ENCODE results near the gene PUM1. TPM values are rescaled to one million over a fixed set of nuclear protein-coding genes. Genes with fewer than 3 reads are reported as not detected.
"Not testable (repeated sequence)": the region's sequence is repeated elsewhere in the genome, so short reads cannot be mapped to it uniquely, and the experiment has no call there.

Gene PUM1
- total RNA-seq, 6 experiments from 2014 or later, result 83.6 to 95.4 (median 90.8) TPM

DNA sequence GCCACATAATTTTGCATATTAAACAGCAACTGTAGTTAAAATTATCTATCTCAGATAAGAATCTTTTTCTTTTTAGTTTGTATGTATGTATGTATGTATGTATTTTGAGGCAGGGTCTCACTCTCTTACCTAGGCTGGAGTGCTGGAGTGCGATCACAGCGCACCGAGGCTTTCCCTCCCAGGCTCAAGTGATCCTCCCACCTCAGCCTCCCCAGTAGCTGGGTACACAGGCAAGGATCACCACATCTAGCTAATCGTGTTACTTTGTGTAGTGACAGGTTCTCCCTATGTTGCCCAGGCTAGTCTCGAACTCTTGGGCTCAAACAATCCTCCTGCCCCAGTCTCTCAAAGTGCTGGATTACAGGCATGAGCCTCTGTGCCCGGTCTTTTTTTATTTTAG is 30.5 kb upstream of the PUM1 start:
- Mint-ChIP-seq H3K36me3 (ENCODE audit: low read depth) (no peaks in the 10 kb centered on the region), H3K4me3 (no peak overlapping the region; the same call in 1 of the 2 replicates), H3K9me3 (no peaks in the 10 kb centered on the region), H3K27ac (peak overlapping the region; percentile 69), H3K27me3 (ENCODE audit: insufficient read depth) (no peaks in the 10 kb centered on the region; the same call in 1 of the 2 replicates), H3K4me1 (ENCODE audit: low read depth) (peaks cover 25% of the 10 kb centered on the region)
- TF ChIP-seq, protein P1, sequence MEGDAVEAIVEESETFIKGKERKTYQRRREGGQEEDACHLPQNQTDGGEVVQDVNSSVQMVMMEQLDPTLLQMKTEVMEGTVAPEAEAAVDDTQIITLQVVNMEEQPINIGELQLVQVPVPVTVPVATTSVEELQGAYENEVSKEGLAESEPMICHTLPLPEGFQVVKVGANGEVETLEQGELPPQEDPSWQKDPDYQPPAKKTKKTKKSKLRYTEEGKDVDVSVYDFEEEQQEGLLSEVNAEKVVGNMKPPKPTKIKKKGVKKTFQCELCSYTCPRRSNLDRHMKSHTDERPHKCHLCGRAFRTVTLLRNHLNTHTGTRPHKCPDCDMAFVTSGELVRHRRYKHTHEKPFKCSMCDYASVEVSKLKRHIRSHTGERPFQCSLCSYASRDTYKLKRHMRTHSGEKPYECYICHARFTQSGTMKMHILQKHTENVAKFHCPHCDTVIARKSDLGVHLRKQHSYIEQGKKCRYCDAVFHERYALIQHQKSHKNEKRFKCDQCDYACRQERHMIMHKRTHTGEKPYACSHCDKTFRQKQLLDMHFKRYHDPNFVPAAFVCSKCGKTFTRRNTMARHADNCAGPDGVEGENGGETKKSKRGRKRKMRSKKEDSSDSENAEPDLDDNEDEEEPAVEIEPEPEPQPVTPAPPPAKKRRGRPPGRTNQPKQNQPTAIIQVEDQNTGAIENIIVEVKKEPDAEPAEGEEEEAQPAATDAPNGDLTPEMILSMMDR (IDR thresholded peaks at IDR 0.05), result no peak
- no peak for DNase-seq

DNA sequence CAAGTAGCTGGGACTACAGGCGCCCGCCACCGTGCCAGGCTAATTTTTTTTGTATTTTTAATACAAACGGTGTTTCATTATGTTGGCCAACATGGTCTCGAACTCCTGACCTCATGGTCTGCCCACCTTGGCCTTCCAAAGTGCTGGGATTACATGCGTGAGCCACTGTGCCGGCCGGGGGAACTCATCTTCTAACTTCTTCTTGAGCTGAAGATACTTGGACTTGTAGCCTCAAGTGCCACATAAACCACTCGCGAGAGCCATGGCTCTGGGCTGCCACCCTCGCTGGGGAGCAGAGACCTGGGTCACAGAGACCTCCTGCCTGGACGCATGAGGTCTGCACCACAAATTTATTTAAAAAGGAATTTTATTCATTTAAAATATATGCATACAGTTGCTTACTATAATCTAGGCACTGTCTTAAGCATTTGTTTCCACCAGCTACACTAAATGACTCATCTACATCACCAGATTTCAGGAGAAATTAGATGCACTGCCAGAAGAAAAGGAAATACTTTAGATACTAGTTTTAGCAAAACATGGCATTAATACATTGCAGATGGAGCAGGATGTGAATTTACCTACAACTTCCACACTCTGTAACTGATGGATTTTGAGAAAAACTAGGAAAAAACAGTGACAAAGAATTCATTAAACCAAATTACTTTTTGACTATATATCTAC is 29.9 kb upstream of the PUM1 start:
- peak overlapping the region; percentile 69 for H3K27ac Mint-ChIP-seq
- no peaks in the 10 kb centered on the region for H3K9me3 Mint-ChIP-seq
- H3K4me3 Mint-ChIP-seq, result no peak overlapping the region; the same call in 1 of the 2 replicates
- DNase-seq, result peak; percentile 57
- H3K36me3 Mint-ChIP-seq (ENCODE audit: low read depth), result no peaks in the 10 kb centered on the region
- TF ChIP-seq, protein P1 (IDR thresholded peaks at IDR 0.05), result no peak
- H3K27me3 Mint-ChIP-seq (ENCODE audit: insufficient read depth), result no peaks in the 10 kb centered on the region; the same call in 1 of the 2 replicates
- peaks cover 19% of the 10 kb centered on the region for H3K4me1 Mint-ChIP-seq (ENCODE audit: low read depth)

GRCh38 chr1:31088081-31088480 is 22.6 kb upstream of the PUM1 start:
- not testable (repeated sequence) for H3K4me3 Mint-ChIP-seq; H3K9me3 Mint-ChIP-seq; H3K27me3 Mint-ChIP-seq (ENCODE audit: insufficient read depth); H3K27ac Mint-ChIP-seq; H3K4me1 Mint-ChIP-seq (ENCODE audit: low read depth); DNase-seq; H3K36me3 Mint-ChIP-seq (ENCODE audit: low read depth)

- H3K27ac Mint-ChIP-seq, result no peak overlapping the region
- no peak for DNase-seq
- no peaks in the 10 kb centered on the region for H3K9me3 Mint-ChIP-seq
- H3K4me3 Mint-ChIP-seq, result no peak overlapping the region
- peaks cover 3% of the 10 kb centered on the region; the same call in 1 of the 2 replicates for H3K27me3 Mint-ChIP-seq (ENCODE audit: insufficient read depth)
- no peaks in the 10 kb centered on the region for H3K36me3 Mint-ChIP-seq (ENCODE audit: low read depth)
- TF ChIP-seq, protein P1 (IDR thresholded peaks at IDR 0.05), result no peak
- H3K4me1 Mint-ChIP-seq (ENCODE audit: low read depth), result no peaks in the 10 kb centered on the region
Measured at GRCh38 chr1:31084782-31085569, 19.5 kb upstream of the PUM1 start.

GRCh38 chr1:31082385-31082784 is 16.9 kb upstream of the PUM1 start:
- Mint-ChIP-seq H3K27me3 (ENCODE audit: insufficient read depth) (peaks cover 3% of the 10 kb centered on the region; the same call in 1 of the 2 replicates), H3K4me3 (no peak overlapping the region), H3K4me1 (ENCODE audit: low read depth) (no peaks in the 10 kb centered on the region), H3K27ac (no peak overlapping the region), H3K9me3 (no peaks in the 10 kb centered on the region), H3K36me3 (ENCODE audit: low read depth) (no peaks in the 10 kb centered on the region)
- TF ChIP-seq, protein P1 (IDR thresholded peaks at IDR 0.05), result no peak
- no peak for DNase-seq

DNA sequence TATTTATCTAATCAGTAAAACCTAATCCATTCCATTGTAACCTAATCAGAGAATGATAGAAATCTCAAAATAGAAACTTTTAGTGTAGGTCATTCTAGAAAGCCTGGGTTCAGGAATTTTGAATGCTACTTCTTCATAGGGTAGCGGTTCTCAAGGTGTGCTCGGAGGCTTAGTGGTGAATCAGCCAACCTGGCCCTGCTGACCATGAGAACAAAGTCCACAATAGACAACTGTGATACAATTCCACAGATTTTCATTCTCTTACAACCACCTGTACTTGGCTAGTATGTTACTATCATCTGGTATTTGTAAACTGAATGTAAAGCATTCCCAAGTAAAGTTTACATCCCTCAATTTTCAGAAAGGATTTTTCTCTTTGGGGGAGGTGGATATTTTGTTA is 7.5 kb upstream of the PUM1 start:
- Mint-ChIP-seq H3K27me3 (ENCODE audit: insufficient read depth) (no peaks in the 10 kb centered on the region), H3K4me1 (ENCODE audit: low read depth) (no peaks in the 10 kb centered on the region), H3K27ac (no peak overlapping the region), H3K36me3 (ENCODE audit: low read depth) (no peaks in the 10 kb centered on the region), H3K9me3 (no peaks in the 10 kb centered on the region), H3K4me3 (no peak overlapping the region)
- no peak for DNase-seq
- TF ChIP-seq, protein P1 (IDR thresholded peaks at IDR 0.05), result no peak

Data from HFFc6 (cell line).